Astrocyte (in vitro differentiated cells and primary cell): ENCODE results near the gene CLMN.

Source experiments
- EZH2 ChIP-seq: IDR thresholded peaks from 2 replicates; pipeline ENCODE4 v1.6.1; 2012; ENCODE audit warnings: mild to moderate bottlenecking, low read length, inconsistent platforms; ENCODE audit not compliant: insufficient read depth
- TF ChIP-seq, protein P1 (sequence below): IDR thresholded peaks from 2 replicates; pipeline ENCODE4 v1.5.1; 2011; ENCODE audit warnings: low read depth, mild to moderate bottlenecking, inconsistent platforms, low read length, moderate library complexity; ENCODE audit not compliant: insufficient read depth

- TF ChIP-seq, protein P1, sequence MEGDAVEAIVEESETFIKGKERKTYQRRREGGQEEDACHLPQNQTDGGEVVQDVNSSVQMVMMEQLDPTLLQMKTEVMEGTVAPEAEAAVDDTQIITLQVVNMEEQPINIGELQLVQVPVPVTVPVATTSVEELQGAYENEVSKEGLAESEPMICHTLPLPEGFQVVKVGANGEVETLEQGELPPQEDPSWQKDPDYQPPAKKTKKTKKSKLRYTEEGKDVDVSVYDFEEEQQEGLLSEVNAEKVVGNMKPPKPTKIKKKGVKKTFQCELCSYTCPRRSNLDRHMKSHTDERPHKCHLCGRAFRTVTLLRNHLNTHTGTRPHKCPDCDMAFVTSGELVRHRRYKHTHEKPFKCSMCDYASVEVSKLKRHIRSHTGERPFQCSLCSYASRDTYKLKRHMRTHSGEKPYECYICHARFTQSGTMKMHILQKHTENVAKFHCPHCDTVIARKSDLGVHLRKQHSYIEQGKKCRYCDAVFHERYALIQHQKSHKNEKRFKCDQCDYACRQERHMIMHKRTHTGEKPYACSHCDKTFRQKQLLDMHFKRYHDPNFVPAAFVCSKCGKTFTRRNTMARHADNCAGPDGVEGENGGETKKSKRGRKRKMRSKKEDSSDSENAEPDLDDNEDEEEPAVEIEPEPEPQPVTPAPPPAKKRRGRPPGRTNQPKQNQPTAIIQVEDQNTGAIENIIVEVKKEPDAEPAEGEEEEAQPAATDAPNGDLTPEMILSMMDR = no peak
- TF ChIP-seq EZH2 = no peak
These were observed 162.2 kb downstream of the CLMN start, which contains the start of gene DICER1 for GRCh38 chr14:95157327-95158189.
